ENCODE measurements around the gene SRM.
"Not testable (repeated sequence)": the region's sequence is repeated elsewhere in the genome, so short reads cannot be mapped to it uniquely, and the experiment has no call there.

SRM gene

DNA sequence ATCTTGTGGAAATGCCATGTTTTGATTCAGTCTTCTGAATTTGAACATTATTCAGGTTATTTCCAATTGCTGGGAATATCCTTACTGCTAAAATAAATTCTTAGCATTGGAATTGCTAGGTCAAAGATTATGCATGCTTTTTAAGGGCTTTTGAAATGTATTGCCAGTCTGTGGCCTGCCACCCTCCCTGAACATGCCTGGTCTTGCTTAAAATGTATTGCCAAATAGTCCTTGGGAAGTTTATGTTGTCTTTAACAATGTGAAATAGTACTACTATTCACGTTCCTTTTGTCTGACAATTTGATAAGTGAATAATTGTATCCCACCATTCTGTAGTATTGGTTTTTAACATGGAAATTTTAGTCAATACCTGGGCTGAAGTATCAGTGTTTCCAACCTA is 33.8 kb downstream of the SRM start:
- peaks cover 3% of the 10 kb centered on the region for H3K4me1 Mint-ChIP-seq
- H3K4me3 Mint-ChIP-seq, result no peak overlapping the region
- TF ChIP-seq, protein P1, sequence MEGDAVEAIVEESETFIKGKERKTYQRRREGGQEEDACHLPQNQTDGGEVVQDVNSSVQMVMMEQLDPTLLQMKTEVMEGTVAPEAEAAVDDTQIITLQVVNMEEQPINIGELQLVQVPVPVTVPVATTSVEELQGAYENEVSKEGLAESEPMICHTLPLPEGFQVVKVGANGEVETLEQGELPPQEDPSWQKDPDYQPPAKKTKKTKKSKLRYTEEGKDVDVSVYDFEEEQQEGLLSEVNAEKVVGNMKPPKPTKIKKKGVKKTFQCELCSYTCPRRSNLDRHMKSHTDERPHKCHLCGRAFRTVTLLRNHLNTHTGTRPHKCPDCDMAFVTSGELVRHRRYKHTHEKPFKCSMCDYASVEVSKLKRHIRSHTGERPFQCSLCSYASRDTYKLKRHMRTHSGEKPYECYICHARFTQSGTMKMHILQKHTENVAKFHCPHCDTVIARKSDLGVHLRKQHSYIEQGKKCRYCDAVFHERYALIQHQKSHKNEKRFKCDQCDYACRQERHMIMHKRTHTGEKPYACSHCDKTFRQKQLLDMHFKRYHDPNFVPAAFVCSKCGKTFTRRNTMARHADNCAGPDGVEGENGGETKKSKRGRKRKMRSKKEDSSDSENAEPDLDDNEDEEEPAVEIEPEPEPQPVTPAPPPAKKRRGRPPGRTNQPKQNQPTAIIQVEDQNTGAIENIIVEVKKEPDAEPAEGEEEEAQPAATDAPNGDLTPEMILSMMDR (IDR thresholded peaks at IDR 0.05; ENCODE audit: unreplicated experiment in 3 of 3), result no peak
- H3K36me3 Mint-ChIP-seq (ENCODE audit: low read depth), result peaks cover 76% of the 10 kb centered on the region
- no peaks in the 10 kb centered on the region for H3K9me3 Mint-ChIP-seq
- no peak overlapping the region for H3K27ac Mint-ChIP-seq
- no peaks in the 10 kb centered on the region for H3K27me3 Mint-ChIP-seq (ENCODE audit: low read depth)

DNA sequence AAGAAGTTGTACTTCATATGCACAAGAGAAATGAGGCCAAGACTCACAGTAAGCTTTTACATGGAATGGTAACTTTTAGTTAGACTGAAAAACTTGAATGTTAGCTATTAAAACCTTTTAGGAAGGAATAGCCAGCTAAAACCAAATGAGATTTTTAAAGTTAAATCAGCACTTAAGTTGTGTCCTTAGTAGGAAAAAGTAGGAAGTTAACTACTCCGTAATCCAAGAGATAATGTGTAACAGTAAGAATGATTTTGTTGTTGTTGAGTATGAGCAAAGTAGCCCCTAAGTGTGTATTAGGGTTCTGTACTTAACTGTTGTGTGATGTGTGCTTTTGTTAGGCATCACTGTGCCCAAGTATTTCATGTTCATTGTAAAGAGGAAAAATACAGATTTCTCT is 34.2 kb downstream of the SRM start:
- Mint-ChIP-seq H3K36me3 (ENCODE audit: low read depth) (peaks cover 76% of the 10 kb centered on the region), H3K27ac (no peak overlapping the region), H3K4me3 (no peak overlapping the region), H3K4me1 (peaks cover 3% of the 10 kb centered on the region), H3K27me3 (ENCODE audit: low read depth) (no peaks in the 10 kb centered on the region), H3K9me3 (no peaks in the 10 kb centered on the region)
- TF ChIP-seq, protein P1 (IDR thresholded peaks at IDR 0.05; ENCODE audit: unreplicated experiment in 3 of 3), result no peak

DNA sequence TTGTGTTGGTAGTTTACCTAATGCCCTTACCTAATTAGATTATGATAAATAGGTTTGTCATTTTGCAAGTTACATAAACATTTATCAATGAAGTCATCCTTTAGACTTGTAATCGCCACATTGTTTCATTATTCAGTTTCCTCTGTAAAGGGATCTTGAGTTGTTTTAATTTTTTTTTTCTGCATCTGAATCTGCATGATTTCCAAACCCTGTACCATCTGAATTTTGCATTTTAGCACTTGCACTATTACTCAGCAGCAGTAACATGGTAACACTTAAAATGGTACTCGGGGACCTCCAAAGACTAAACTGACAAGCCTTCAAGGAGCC is 35.0 kb downstream of the SRM start:
- Mint-ChIP-seq H3K27ac (no peak overlapping the region), H3K27me3 (ENCODE audit: low read depth) (no peaks in the 10 kb centered on the region), H3K36me3 (ENCODE audit: low read depth) (peaks cover 75% of the 10 kb centered on the region), H3K9me3 (no peaks in the 10 kb centered on the region), H3K4me1 (peaks cover 3% of the 10 kb centered on the region), H3K4me3 (no peak overlapping the region)
- TF ChIP-seq, protein P1 (IDR thresholded peaks at IDR 0.05; ENCODE audit: unreplicated experiment in 3 of 3), result no peak

DNA sequence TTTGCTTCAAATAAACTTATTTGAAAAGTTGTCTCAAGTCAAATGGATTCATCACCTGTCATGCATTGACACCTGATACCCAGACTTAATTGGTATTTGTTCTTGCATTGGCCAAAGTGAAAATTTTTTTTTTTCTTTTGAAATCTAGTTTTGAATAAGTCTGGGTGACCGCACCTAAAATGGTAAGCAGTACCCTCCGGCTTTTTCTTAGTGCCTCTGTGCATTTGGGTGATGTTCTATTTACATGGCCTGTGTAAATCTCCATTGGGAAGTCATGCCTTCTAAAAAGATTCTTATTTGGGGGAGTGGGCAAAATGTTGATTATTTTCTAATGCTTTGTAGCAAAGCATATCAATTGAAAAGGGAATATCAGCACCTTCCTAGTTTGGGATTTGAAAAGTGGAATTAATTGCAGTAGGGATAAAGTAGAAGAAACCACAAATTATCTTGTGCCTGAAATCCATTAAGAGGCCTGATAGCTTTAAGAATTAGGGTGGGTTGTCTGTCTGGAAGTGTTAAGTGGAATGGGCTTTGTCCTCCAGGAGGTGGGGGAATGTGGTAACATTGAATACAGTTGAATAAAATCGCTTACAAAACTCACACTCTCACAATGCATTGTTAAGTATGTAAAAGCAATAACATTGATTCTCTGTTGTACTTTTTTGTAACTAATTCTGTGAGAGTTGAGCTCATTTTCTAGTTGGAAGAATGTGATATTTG is 35.5 kb downstream of the SRM start:
- Mint-ChIP-seq H3K27me3 (ENCODE audit: low read depth) (no peaks in the 10 kb centered on the region), H3K36me3 (ENCODE audit: low read depth) (peaks cover 76% of the 10 kb centered on the region), H3K9me3 (no peaks in the 10 kb centered on the region), H3K27ac (no peak overlapping the region), H3K4me3 (no peak overlapping the region), H3K4me1 (peaks cover 3% of the 10 kb centered on the region)
- TF ChIP-seq, protein P1 (IDR thresholded peaks at IDR 0.05; ENCODE audit: unreplicated experiment in 3 of 3), result no peak

DNA sequence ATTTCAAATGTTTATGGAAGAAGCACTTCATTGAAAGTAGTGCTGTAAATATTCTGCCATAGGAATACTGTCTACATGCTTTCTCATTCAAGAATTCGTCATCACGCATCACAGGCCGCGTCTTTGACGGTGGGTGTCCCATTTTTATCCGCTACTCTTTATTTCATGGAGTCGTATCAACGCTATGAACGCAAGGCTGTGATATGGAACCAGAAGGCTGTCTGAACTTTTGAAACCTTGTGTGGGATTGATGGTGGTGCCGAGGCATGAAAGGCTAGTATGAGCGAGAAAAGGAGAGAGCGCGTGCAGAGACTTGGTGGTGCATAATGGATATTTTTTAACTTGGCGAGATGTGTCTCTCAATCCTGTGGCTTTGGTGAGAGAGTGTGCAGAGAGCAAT is 36.6 kb downstream of the SRM start:
- Mint-ChIP-seq H3K27me3 (ENCODE audit: low read depth) (no peaks in the 10 kb centered on the region), H3K4me3 (no peak overlapping the region), H3K36me3 (ENCODE audit: low read depth) (peaks cover 85% of the 10 kb centered on the region), H3K27ac (no peak overlapping the region), H3K9me3 (no peaks in the 10 kb centered on the region), H3K4me1 (peaks cover 3% of the 10 kb centered on the region)
- TF ChIP-seq, protein P1 (IDR thresholded peaks at IDR 0.05; ENCODE audit: unreplicated experiment in 3 of 3), result no peak

DNA sequence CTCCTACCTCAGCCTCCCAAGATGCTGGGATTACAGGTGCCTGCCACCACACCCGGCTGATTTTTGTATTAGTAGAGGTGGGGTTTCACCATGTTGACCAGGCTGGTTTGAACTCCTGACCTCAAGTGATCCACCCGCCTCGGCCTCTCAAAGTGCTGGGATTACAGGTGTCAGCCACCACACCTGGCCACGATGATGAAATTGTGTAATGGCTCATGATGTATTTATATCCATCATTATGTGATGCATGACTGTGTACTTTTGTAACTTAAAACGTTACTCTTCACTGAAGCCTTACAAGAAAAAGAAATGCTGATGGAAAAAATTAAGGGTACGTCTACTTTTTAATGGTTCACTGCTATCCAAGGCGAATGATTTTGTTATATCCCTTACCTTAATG is 39.8 kb downstream of the SRM start:
- H3K9me3 Mint-ChIP-seq, result no peaks in the 10 kb centered on the region
- H3K4me1 Mint-ChIP-seq, result peaks cover 3% of the 10 kb centered on the region
- H3K27ac Mint-ChIP-seq, result no peak overlapping the region
- TF ChIP-seq, protein P1 (IDR thresholded peaks at IDR 0.05; ENCODE audit: unreplicated experiment in 3 of 3), result no peak
- peaks cover 80% of the 10 kb centered on the region for H3K36me3 Mint-ChIP-seq (ENCODE audit: low read depth)
- no peaks in the 10 kb centered on the region for H3K27me3 Mint-ChIP-seq (ENCODE audit: low read depth)
- H3K4me3 Mint-ChIP-seq, result no peak overlapping the region

DNA sequence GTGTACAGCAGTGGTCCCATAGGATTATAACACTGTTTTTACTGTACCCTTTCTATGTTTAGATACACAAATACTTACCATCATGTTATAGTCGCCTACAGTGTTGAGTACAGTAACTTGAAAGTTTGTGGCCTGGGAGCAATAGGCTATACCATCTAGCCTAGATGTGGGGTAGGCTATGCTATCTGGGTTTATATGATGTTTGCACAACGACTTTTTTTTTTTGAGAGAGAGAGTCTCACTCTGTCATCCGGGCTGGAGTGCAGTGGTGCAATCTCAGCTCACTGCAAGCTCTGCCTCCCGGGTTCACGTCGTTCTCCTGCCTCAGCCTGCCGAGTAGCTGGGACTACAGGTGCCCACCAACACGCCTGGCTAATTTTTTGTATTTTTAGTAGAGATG is 40.5 kb downstream of the SRM start:
- not testable (repeated sequence) for H3K4me3 Mint-ChIP-seq; H3K4me1 Mint-ChIP-seq; H3K27ac Mint-ChIP-seq; H3K27me3 Mint-ChIP-seq (ENCODE audit: low read depth); H3K9me3 Mint-ChIP-seq
- H3K36me3 Mint-ChIP-seq (ENCODE audit: low read depth), result peaks cover 80% of the 10 kb centered on the region

All from nephron (organoid).